ENCODE measurements around the gene ISLR.
"Not testable (repeated sequence)": the region's sequence is repeated elsewhere in the genome, so short reads cannot be mapped to it uniquely, and the experiment has no call there.

The ISLR gene

DNA sequence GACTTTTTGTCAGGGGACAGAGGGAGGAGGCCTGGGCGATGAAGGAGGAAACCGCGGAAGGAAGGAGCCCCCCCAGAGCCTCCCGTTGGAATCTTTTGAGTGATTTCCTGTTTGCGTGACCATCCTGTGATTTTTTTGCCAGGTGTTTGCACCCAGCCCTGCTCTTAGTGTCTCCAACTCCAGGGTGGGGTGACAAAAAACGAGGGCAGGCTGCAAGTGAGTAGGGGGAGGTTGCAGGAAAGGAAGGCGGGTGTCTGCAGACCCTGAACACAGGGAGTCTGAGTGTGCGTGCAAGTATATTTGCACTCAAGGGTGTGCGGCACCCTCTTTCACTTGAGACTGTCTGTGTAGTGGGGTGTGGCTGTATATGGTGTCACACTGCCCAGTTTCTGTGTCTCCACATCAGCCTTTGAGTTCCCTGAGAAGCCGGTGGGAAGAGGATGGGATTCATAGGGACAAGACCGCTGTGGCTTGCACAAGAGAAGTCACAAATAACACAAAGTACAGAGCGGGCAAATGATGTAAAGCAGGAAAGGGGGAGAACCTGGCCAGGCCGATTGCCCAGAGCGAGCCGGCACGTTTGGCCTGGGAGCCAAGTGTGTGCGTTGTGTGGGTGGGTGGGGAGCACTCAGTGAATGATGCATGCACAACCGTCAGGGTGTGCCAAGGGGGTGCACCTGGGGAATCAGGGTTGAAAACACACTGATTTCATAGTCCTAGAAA, 36.5 kb upstream of the ISLR start:
- no peak for DNase-seq (ENCODE audit: low spot score)

GRCh38 chr15:74137537-74137894, 36.0 kb upstream of the ISLR start:
- no peak for DNase-seq (ENCODE audit: low spot score)

DNA sequence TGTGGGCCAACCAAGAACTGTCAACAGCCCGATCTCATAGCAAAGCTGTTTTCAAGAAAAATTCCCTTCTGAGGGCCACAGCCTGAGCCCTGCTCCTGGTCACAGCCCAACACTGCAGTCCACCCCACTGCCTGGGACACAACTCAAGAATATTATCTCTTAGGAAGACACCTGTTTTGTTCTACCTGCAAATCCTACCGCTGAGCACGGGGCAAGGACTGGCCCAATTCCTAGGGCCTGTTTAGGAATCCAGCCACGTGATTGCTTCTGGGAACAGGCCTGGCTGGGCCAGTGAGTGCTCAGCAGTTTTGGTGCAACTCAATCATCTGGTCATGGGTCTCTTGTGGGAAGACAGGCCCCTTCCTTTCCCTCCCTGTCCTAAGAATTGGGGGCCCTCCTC, 34.9 kb upstream of the ISLR start:
- DNase-seq (ENCODE audit: low spot score), result no peak

DNA sequence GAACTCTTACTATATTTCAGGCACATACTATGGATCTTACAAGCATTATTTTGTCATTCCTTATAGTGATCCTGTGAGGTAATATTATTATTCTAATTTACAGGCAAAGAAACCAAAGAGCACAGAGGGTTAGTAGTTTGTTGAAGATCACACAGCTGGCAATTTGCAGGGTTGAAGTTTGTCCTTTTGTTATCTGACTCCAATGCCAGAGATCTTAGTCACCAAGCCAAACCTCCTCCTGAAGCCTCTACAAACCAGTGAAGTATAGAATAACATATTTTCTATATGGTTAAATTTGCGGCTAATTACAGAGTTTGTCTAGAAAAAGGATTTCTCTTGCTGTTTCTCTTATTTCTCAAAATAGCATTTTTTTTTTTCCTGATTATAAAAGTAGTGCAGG, 31.9 kb upstream of the ISLR start:
- no peak for DNase-seq (ENCODE audit: low spot score)

DNA sequence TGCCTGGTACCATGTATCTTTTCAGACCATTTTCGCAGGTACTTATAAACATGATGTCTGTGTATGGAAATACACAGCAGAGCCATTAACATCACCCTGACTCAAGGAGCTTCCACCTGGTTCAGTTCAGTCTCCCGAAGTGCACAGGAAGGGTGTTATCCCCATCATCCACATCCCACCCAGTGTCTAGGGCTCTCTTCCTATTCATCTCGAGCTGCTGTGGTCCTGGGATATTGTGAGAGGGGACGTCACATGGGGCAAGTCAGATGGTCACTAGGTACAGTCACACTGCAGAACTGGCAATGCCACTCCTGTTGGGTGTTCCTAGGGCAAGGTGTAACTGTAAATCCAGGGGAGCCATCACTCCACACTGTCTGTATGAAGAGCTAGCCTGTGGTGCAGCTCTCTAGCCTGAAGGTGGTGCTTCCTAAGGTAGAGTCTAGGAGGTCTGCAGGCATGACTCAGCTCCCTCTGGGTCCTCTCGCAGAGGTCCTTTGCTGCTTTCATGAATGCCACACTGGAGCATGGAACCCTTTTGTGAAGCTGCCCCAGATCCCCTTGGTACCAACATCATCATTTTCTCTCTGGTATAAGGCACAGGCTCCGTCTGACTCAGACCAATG, 29.2 kb upstream of the ISLR start:
- DNase-seq (ENCODE audit: low spot score), result no peak

DNA sequence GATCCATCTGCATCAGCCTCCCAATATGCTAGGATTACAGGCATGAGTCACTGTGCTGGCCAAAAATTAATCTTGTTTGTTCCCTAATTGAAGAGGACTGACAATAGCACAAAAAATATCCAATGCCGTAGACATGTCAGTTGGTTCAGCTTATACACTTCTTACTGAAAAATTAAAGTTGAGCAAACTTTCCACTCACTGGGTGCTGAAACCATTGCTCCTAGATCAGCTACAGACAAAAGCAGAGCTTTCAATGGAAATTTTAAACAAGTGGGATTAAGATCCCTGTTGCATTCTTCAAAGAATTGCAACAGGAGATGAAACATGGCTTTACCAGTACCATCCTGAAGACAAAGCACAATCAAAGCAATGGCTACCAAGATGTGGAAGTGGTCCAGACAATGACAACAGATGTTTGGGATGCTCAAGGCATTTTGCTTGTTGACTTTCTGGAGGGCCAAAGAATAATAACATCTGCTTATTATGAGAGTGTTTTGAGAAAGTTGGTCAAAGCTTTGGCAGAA, 27.2 kb upstream of the ISLR start:
- DNase-seq (ENCODE audit: low spot score), result no peak

DNA sequence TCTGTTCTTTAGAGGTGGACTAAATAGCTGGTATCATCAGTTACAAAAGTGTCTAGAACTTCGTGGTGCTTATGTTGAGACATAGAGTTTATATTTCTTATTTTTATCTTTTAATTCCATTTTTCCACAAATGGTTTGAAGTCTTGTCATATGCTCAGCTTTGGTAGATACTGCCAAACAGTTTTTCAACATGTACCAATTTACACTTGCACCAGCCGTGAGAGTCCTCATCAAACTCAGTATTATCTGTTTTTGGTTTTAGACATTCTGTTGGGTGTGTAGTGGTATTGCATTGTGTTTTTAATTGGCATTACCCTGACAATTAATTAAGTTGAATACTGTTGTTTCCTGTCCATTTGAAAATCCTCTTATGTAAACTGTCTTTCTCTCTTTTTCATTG, 26.5 kb upstream of the ISLR start:
- DNase-seq (ENCODE audit: low spot score), result no peak

DNA sequence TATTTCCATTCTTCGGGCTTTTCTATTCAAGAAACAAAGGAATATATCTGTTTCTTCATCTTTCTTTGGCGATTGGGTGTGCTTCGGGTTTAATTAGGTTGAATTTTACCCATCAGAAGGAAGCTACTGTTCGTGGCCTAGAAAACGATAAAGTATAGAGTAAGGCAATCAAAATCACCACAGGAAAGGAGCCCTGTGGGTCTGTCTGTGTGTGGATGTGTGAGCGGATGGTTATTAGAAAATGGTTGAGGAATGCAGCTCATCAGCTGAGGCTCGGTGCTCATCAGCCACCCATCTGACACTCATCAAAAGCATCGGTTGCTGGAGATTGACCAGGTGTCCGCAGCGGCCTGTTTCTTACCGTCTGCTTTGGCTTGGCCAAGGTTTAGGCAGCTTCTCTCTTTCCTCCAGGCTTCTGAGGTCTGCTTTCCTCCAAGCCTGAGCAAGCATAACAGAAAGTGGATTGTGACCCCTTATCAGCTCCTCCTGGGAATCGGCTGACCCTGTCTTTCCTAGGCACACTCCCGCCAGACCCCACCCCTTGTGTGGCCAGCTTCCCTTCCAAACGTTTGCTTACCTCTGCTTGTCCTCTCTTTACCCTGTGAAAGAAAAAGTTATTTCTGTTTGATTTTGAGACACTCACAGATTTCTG, 17.6 kb upstream of the ISLR start:
- DNase-seq (ENCODE audit: low spot score), result no peak

DNA sequence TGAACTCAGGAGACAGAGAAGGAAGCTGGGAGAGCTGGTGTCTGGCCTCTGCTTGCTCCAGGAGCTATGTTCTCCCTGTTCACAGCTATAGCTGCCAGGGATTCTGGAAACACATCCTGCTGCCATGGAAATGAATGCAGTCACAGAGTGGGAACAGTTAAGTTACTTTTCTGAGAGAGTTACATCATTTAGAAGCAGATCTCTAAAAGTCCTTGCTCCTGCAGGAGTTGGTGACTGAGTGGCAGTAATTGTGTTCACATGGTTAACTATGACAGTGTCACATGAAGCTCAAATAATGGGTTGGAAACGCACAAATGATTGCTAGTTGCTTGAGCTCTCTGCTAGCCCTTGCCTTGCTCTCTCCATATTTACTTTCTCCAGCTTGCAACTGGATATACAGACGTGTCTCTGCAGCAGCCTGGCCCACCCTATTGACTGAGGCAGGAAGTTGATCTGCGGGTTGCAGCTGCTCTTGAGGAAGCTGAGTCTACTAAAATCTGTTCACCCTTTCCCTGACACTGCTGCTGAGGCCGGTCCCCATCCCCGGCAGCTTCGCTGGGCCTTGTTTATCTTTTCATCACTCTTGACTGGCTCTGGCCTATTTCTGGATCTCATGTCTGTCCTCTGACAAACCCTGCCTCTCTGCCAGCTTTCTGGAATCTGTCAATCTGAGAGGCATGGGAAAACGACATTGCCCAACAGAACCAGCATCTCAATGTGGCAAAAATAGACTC, 16.7 kb upstream of the ISLR start:
- peak; percentile 60 for DNase-seq (ENCODE audit: low spot score)

DNA sequence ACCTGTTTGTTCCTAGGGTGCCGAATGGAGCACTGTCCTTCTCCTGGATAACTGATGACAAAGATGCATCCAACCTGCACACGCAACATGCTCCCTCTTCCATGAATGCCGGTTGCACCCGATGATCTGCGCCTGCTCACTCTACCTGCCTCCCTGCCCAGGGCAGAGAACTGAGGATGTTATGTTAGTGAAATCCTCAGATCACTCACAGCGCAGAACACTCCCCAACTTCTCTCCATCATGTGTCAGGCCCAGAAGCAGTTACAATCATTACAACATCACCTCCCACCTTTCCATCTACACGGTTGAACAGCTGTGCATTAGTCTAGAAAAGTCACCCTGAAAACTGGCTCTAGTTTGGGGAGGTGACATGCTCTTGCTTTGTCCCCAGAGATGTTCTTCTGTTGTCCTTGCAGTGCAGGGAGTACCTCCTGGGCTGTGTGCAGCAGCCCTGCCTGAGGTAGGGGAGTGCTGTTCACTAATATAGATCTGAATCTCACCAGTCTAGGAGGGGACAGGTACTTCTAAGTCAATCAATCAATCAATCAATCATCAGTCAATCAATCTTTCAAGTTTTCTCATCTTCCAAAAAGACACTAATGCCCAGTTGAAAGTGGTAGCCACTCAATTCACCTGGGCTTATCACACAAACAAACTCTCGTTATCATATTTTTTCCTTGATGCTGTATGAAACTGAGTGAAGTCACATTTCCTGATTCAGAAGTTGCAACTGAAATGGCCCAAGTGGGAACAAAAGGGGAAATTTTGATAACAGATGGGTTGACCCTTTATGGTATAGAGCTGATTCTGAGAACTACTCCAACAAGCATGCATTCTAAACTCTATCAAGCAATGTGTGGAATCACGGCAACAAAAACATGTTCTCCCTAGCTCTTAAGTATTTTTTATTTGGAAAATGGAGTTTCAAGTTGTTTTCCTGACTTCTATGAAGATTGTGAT, 15.4 kb upstream of the ISLR start:
- no peak for DNase-seq (ENCODE audit: low spot score)

GRCh38 chr15:74158855-74159650, 14.5 kb upstream of the ISLR start:
- DNase-seq (ENCODE audit: low spot score), result no peak

- DNase-seq (ENCODE audit: low spot score), result no peak
Measured at GRCh38 chr15:74159773-74160172, 13.7 kb upstream of the ISLR start.

- not testable (repeated sequence) for DNase-seq (ENCODE audit: low spot score)
Measured at GRCh38 chr15:74160390-74160789, 13.1 kb upstream of the ISLR start.

- DNase-seq (ENCODE audit: low spot score), result not testable (repeated sequence)
Measured at GRCh38 chr15:74162195-74162536, 11.3 kb upstream of the ISLR start.

GRCh38 chr15:74165461-74165860, 8.0 kb upstream of the ISLR start:
- DNase-seq (ENCODE audit: low spot score), result no peak

DNA sequence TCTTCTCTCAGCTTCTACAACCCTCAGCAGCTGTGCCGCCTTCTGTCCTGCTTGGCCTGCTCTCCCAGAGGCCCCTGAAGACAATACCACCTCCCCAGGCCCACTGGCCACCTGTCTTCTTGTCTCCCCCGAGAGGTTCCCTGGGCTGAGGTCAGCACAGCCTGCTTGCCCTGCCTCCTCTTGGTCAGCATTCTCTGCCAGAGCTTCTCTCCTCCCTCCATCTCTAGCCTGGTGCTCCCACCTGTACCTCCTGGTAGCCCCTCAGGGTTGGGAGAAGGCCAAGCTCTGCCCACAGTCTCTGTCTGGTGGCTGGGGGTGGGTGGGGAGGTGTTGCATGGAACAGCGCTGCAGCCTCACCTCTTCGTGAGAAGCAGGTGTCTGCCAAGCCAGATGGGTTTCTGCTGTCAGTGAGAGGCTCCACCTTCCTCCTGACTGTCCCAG, 5.6 kb upstream of the ISLR start:
- DNase-seq (ENCODE audit: low spot score), result no peak

DNA sequence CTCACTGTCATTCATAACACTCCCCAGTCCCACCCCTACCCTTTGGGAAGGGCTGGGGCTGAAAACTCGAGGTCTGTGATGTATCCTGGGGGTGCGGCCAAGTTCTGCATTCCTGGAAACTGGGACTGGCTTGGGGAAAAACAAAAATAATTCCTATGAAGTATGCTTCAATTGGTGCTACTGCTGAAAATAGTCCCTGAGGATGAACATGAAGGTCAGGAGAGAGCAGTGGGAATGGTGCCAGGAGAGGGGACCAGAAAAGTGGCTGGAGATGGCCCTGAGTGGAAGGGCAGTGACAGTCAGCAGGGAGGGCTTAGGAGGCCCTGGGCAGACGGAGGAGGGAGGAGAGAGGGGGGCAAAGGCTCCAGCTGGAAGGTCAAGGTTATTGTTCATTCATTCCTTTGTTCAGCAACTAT, 4.8 kb upstream of the ISLR start:
- DNase-seq (ENCODE audit: low spot score), result no peak

DNA sequence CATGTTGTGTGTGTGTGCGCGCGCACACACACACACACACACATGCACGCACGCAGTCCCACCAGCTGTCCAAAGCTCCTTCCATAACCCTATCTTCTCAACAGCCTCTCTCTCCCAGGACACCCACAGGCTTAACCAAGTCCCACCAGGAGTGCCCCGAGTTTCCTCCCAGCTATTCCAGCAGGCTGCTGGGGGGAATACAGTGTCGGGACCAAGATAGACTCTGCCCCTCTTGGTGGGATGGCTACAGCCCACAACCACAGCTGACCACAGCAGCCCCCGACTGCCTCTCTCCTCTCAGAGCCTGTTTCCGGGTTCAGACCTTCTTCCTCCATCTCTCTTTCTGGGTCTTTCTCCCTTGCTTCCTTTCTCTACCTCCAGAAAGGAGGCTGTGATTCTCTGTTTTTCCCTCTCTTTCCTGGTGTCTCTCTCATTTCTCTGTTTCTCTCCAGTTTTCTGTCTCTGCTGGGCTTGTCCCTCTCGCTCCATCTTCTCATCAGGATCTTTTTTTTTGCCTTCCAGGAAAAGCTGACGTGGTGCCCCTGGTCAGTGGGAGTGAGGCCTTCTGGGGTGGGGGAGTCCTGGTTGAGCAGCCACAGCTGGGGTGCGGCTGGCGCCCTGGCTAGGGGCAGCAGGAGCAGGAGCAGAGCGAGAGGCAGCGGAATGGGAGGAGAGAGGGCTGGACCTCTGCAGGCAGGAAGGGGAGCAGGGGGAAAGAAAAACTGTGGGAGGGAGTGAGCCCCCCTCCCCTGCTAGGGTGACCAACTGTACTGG, 3.3 kb upstream of the ISLR start:
- DNase-seq (ENCODE audit: low spot score), result no peak

- DNase-seq (ENCODE audit: low spot score), result no peak
Measured at GRCh38 chr15:74170875-74171578, 2.5 kb upstream of the ISLR start.

All from hepatic stellate cell (primary cell).